A549 (cell line): ENCODE data around the gene GRK4. TPM values are rescaled to one million over a fixed set of nuclear protein-coding genes. Genes with fewer than 3 reads are reported as not detected.

Experiments
- ATAC-seq, 2 experiments: fragments of 200-7000 bp in 1 of 2; fragments of >200 bp in 1 of 2; cut with Nextera tagmentation in 1 of 2; cut with Tn5 transposase in 1 of 2; 3 replicates each; pipeline versions ENCODE4 v1.8.0 to v1.9.1; 2018 to 2020; ENCODE audit warnings: mild to moderate bottlenecking in 1 of 2, moderate library complexity in 1 of 2
- CTCF ChIA-PET: fragments of 300-600 bp; sonication (Branson Sonifier 250); formaldehyde crosslinking; extraction: SDS; loops from one replicate; lab custom pipeline; 2021; ENCODE audit warnings: antibody characterized with exemption, inconsistent platforms; lab: Yijun Ruan, JAX
- POLR2A ChIA-PET: fragments of 350-600 bp; formaldehyde crosslinking; extraction: SDS; loops from one replicate; lab custom pipeline; 2021; ENCODE audit warnings: antibody characterized with exemption, inconsistent platforms; lab: Yijun Ruan, JAX
- DNase-seq, 2 experiments: peaks; one replicate each; pipeline versions ENCODE4 v3.0.0 to v3.0.0-alpha.2; 2011 to 2016; ENCODE audit warnings: low read depth in 1 of 2, low spot score in 1 of 2
- FAIRE-seq: peaks from 2 replicates; lab custom pipeline; 2011; peaks lifted over from hg19 to GRCh38; lab: Jason Lieb, UNC
- H3K27ac ChIP-seq, 2 experiments: fragments of >200 bp; sonication (Bioruptor Twin); formaldehyde crosslinking; 3 replicates each; pipeline ENCODE4 v1.5.1; 2016 to 2017
- H3K4me1 ChIP-seq: fragments of >200 bp; sonication (Bioruptor Twin); formaldehyde crosslinking; 3 replicates; pipeline ENCODE4 v1.6.1; 2016
- H3K4me2 ChIP-seq: fragments of >200 bp; sonication (Bioruptor Twin); formaldehyde crosslinking; 3 replicates; pipeline ENCODE4 v1.6.1; 2016
- H3K4me3 ChIP-seq: fragments of >200 bp; sonication (Bioruptor Twin); formaldehyde crosslinking; 3 replicates; pipeline ENCODE4 v1.5.1; 2016
- H3K9me3 ChIP-seq: fragments of >200 bp; sonication (Bioruptor Twin); formaldehyde crosslinking; 3 replicates; pipeline ENCODE4 v1.6.1; 2016
- ATOH8 ChIP-seq: fragments of 250-450 bp; sonication (Bioruptor Pico); IDR thresholded peaks from 2 replicates; pipeline ENCODE4 v1.5.0; 2020; ENCODE audit warnings: low read depth, mild to moderate bottlenecking, moderate library complexity
- CBX8 ChIP-seq: fragments of 200-600 bp; sonication (generic); IDR thresholded peaks from 2 replicates; pipeline ENCODE4 v1.6.1; 2016
- CEBPB ChIP-seq, 2 experiments: fragments of >200 bp in 1 of 2; sonication (Bioruptor Twin) in 1 of 2; formaldehyde crosslinking in 1 of 2; IDR thresholded peaks; 2 replicates each; pipeline ENCODE4 v1.6.1; 2012 to 2016
- CHD2 ChIP-seq: fragments of 150-350 bp; IDR thresholded peaks from 2 replicates; pipeline ENCODE4 v1.6.1; 2014; ENCODE audit warnings: low read length; ENCODE audit not compliant: partially characterized antibody
- EHMT2 ChIP-seq: fragments of 200-600 bp; sonication (generic); IDR thresholded peaks from 2 replicates; pipeline ENCODE4 v1.6.1; 2016; ENCODE audit warnings: antibody characterized with exemption, low read depth, mild to moderate bottlenecking, moderate library complexity
- EP300 ChIP-seq, 2 experiments: fragments of >200 bp; sonication (Bioruptor Twin); formaldehyde crosslinking; IDR thresholded peaks; 2 replicates in 1 of 2; 3 replicates in 1 of 2; pipeline ENCODE4 v1.6.1; 2016 to 2017
- ESRRA ChIP-seq: fragments of 150-350 bp; IDR thresholded peaks from 2 replicates; pipeline ENCODE4 v1.6.1; 2014; ENCODE audit warnings: mild to moderate bottlenecking, low read length, borderline replicate concordance
- FOSB ChIP-seq: fragments of 250-450 bp; sonication (Bioruptor Pico); IDR thresholded peaks from 2 replicates; pipeline ENCODE4 v1.5.0; 2020; ENCODE audit warnings: mild to moderate bottlenecking, moderate library complexity
- HEYL ChIP-seq: fragments of 250-450 bp; sonication (Bioruptor Pico); IDR thresholded peaks from 2 replicates; pipeline ENCODE4 v1.8.0; 2021; ENCODE audit warnings: mild to moderate bottlenecking, moderate library complexity
- HOXB13 ChIP-seq: fragments of 250-450 bp; sonication (Bioruptor Pico); IDR thresholded peaks from 2 replicates; pipeline ENCODE4 v1.5.0; 2020; ENCODE audit warnings: low read depth, mild to moderate bottlenecking, moderate library complexity
- HOXB5 ChIP-seq: fragments of 250-450 bp; sonication (Bioruptor Pico); IDR thresholded peaks from 2 replicates; pipeline ENCODE4 v1.5.0; 2020; ENCODE audit warnings: mild to moderate bottlenecking, moderate library complexity
- JUN ChIP-seq, 2 experiments: fragments of >200 bp; sonication (Bioruptor Twin); formaldehyde crosslinking; IDR thresholded peaks; 2 replicates in 1 of 2; 3 replicates in 1 of 2; pipeline ENCODE4 v1.6.1; 2016 to 2017
- KDM1A ChIP-seq: fragments of 200-600 bp; sonication (generic); IDR thresholded peaks from 2 replicates; pipeline ENCODE4 v1.6.1; 2016; ENCODE audit warnings: low read depth, mild to moderate bottlenecking
- KDM5A ChIP-seq: fragments of 200-600 bp; sonication (generic); IDR thresholded peaks from 2 replicates; pipeline ENCODE4 v1.6.1; 2016; ENCODE audit warnings: antibody characterized with exemption, mild to moderate bottlenecking
- MAFK ChIP-seq: fragments of 450-650 bp; IDR thresholded peaks from 2 replicates; pipeline ENCODE4 v1.6.1; 2014; ENCODE audit not compliant: partially characterized antibody
- MAZ ChIP-seq: fragments of 150-350 bp; IDR thresholded peaks from 2 replicates; pipeline ENCODE4 v1.6.1; 2014; ENCODE audit warnings: antibody characterized with exemption, low read depth, low read length, borderline replicate concordance
- MYC ChIP-seq: IDR thresholded peaks from 2 replicates; pipeline ENCODE4 v1.6.1; 2012; ENCODE audit warnings: mild to moderate bottlenecking, inconsistent platforms, low read length, improper control_type of control experiment, borderline replicate concordance
- NR3C1 ChIP-seq: fragments of >200 bp; sonication (Bioruptor Twin); formaldehyde crosslinking; IDR thresholded peaks from 3 replicates; pipeline ENCODE4 v1.6.1; 2017
- POLR2A ChIP-seq: IDR thresholded peaks from 2 replicates; pipeline ENCODE4 v1.6.1; 2012; ENCODE audit warnings: mild to moderate bottlenecking, low read length
- RARB ChIP-seq: fragments of 250-450 bp; sonication (Bioruptor Pico); IDR thresholded peaks from 2 replicates; pipeline ENCODE4 v1.8.0; 2021; ENCODE audit warnings: mild to moderate bottlenecking, moderate library complexity
- RCOR1 ChIP-seq: fragments of 150-350 bp; IDR thresholded peaks from 2 replicates; pipeline ENCODE4 v1.6.1; 2014; ENCODE audit warnings: antibody characterized with exemption, low read length, low read depth
- RNF2 ChIP-seq: fragments of 200-600 bp; sonication (generic); IDR thresholded peaks from 2 replicates; pipeline ENCODE4 v1.6.1; 2016; ENCODE audit warnings: low read depth, mild to moderate bottlenecking, antibody characterized with exemption, moderate library complexity, borderline replicate concordance
- SREBF2 ChIP-seq: fragments of 450-650 bp; IDR thresholded peaks from 2 replicates; pipeline ENCODE4 v1.6.1; 2014; ENCODE audit warnings: mild to moderate bottlenecking, moderate library complexity
- ZFP36 ChIP-seq: fragments of 450-650 bp; IDR thresholded peaks from 2 replicates; pipeline ENCODE4 v1.6.1; 2014; ENCODE audit warnings: borderline replicate concordance; ENCODE audit not compliant: partially characterized antibody
- ZNF302 ChIP-seq: fragments of 250-450 bp; sonication (Bioruptor Pico); IDR thresholded peaks from 2 replicates; pipeline ENCODE4 v1.9.0; 2021; ENCODE audit warnings: inconsistent platforms, mild to moderate bottlenecking, moderate library complexity
- WGBS: methylation state at CpG from one replicate; pipeline ENCODE4 v1.1.6; 2017; ENCODE audit errors: missing lambda C conversion rate; 5-methylcytosine and 5-hydroxymethylcytosine counted together
- polyA plus RNA-seq, 4 experiments: library from polyadenylated mRNA; depleted of rRNA in 3 of 4; stranded (reverse); fragments of >200 nt; fragmentation: RNase III in 1 of 4; extraction: RNeasy Plus Mini Kit Qiagen cat#74134 plus additional on column Dnase treatment in 1 of 4; gene quantifications; 2 replicates in 3 of 4; 3 replicates in 1 of 4; pipeline ENCODE4 v1.2.3, GENCODE V29; 2011 to 2017
- TF ChIP-seq, protein P1 (sequence below): fragments of >200 bp; sonication (Bioruptor Twin); formaldehyde crosslinking; IDR thresholded peaks from 3 replicates; pipeline ENCODE4 v1.5.1; 2016
- TF ChIP-seq, protein P2 (sequence below): fragments of >200 bp; sonication (Bioruptor Twin); formaldehyde crosslinking; IDR thresholded peaks from 3 replicates; pipeline ENCODE4 v1.6.1; 2016
- TF ChIP-seq, protein P3 (sequence below): IDR thresholded peaks from 2 replicates; pipeline ENCODE4 v1.6.1; 2012

GRK4 gene
- polyA plus RNA-seq, 2 of the 4 experiments (the other 2 are of a cell fraction) = 0.76 to 0.96 TPM

GRCh38 chr4:3054169-3054759 lies 90.9 kb downstream of the GRK4 start:
- H3K9me3 ChIP-seq = no peaks in the 10 kb centered on the region; the same call in 1 of the 3 replicates
- DNase-seq (no peak), ATAC-seq (no peak), FAIRE-seq (no peak)
- TF ChIP-seq MAFK = no peak
- TF ChIP-seq, protein P1, sequence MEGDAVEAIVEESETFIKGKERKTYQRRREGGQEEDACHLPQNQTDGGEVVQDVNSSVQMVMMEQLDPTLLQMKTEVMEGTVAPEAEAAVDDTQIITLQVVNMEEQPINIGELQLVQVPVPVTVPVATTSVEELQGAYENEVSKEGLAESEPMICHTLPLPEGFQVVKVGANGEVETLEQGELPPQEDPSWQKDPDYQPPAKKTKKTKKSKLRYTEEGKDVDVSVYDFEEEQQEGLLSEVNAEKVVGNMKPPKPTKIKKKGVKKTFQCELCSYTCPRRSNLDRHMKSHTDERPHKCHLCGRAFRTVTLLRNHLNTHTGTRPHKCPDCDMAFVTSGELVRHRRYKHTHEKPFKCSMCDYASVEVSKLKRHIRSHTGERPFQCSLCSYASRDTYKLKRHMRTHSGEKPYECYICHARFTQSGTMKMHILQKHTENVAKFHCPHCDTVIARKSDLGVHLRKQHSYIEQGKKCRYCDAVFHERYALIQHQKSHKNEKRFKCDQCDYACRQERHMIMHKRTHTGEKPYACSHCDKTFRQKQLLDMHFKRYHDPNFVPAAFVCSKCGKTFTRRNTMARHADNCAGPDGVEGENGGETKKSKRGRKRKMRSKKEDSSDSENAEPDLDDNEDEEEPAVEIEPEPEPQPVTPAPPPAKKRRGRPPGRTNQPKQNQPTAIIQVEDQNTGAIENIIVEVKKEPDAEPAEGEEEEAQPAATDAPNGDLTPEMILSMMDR = no peak
- TF ChIP-seq ESRRA = no peak
- TF ChIP-seq, protein P2, sequence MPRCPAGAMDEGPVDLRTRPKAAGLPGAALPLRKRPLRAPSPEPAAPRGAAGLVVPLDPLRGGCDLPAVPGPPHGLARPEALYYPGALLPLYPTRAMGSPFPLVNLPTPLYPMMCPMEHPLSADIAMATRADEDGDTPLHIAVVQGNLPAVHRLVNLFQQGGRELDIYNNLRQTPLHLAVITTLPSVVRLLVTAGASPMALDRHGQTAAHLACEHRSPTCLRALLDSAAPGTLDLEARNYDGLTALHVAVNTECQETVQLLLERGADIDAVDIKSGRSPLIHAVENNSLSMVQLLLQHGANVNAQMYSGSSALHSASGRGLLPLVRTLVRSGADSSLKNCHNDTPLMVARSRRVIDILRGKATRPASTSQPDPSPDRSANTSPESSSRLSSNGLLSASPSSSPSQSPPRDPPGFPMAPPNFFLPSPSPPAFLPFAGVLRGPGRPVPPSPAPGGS = no peak
- TF ChIP-seq, protein P3, sequence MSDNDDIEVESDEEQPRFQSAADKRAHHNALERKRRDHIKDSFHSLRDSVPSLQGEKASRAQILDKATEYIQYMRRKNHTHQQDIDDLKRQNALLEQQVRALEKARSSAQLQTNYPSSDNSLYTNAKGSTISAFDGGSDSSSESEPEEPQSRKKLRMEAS = no peak
- peak; percentile 85 for TF ChIP-seq ZFP36
- TF ChIP-seq CEBPB (IDR thresholded peaks at IDR 0.05) = no peak
- TF ChIP-seq FOSB (CRISPR knock-in tag) = no peak
- TF ChIP-seq EHMT2 = no peak
- POLR2A ChIA-PET = no interaction called here
- CTCF ChIA-PET = interaction anchor here (0.6 to 1.6 kb wide), 3 partner anchors 30 to 61 kb away, joined by 3 to 6 read pairs (median 3); no protein-coding TSS in a partner anchor
- H3K4me3 ChIP-seq = no peak overlapping the region
- 24% methylated on average over 2 of the region's 2 CpGs for WGBS
- H3K4me2 ChIP-seq = no peak overlapping the region
- H3K27ac ChIP-seq = no peak overlapping the region
- H3K4me1 ChIP-seq = no peaks in the 10 kb centered on the region

DNA sequence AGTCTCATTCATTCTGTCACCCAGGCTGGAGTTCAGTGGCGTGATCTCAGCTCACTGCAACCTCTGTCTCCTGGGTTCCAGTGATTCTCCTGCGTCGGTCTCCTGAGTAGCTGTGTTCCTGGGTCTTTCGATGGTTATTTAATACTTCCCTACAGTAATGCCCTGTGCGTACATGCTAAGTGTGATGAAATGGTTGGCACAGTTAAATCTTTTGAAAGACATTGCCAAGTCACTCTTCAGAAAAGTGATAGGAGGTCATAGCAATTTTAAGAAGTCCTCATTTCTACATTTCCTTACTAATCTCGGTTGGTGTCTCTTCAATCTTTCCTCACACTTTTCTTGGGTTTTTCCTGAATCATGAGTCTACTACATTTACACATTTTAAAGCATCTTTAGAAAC lies 96.6 kb downstream of the GRK4 start:
- Histone ChIP-seq H3K27ac (no peak overlapping the region), H3K4me3 (no peak overlapping the region), H3K4me1 (no peaks in the 10 kb centered on the region), H3K9me3 (no peaks in the 10 kb centered on the region; the same call in 2 of the 3 replicates), H3K4me2 (no peak overlapping the region)
- WGBS = 73% methylated on average over 6 of the region's 6 CpGs
- POLR2A ChIA-PET = no interaction called here
- ATAC-seq (no peak), DNase-seq (no peak), FAIRE-seq (no peak)
- CTCF ChIA-PET = interaction anchor here (0.6 to 0.7 kb wide), 2 partner anchors 18 to 23 kb away, joined by 3 to 4 read pairs; no protein-coding TSS in a partner anchor
- TF ChIP-seq POLR2A (no peak), HOXB5 (CRISPR knock-in tag) (no peak), KDM1A (no peak), SREBF2 (no peak), CHD2 (no peak), HEYL (CRISPR knock-in tag) (no peak), MYC (no peak), NR3C1 (no peak), MAZ (no peak), EP300 (IDR thresholded peaks at IDR 0.05) (no peak), JUN (IDR thresholded peaks at IDR 0.05) (no peak), KDM5A (no peak)

DNA sequence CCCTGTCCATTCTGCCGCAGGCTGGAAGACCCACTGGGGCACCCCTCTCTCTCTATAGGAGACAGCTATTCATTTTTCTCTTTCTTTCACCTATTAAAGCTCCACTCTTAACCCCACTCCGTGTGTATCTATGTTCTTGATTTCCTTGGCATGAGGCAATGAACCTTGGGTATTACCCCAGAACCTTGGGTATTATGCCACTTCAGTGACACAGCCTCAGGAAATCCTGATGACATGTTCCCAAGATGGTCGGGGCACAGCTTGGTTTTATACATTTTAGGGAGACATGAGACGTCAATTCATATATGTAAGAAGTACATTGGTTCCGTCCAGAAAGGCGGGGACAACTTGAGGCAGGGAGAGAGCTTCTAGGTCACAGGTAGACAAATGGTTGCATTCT lies 97.6 kb downstream of the GRK4 start:
- WGBS = 66% methylated on average over 6 of the region's 6 CpGs
- H3K4me1 ChIP-seq = no peaks in the 10 kb centered on the region
- H3K4me3 ChIP-seq = no peak overlapping the region
- no peak overlapping the region for H3K27ac ChIP-seq
- no peak overlapping the region for H3K4me2 ChIP-seq
- no peaks in the 10 kb centered on the region; the same call in 2 of the 3 replicates for H3K9me3 ChIP-seq
- ChIA-PET CTCF (no interaction called here), POLR2A (no interaction called here)
- FAIRE-seq = no peak
- no peak for ATAC-seq
- no peak for DNase-seq
- TF ChIP-seq, protein P1 = no peak
- TF ChIP-seq ATOH8 (CRISPR knock-in tag) (no peak), RNF2 (no peak), CBX8 (no peak), HOXB13 (no peak), ZNF302 (CRISPR knock-in tag) (no peak), KDM1A (no peak), NR3C1 (no peak), RARB (CRISPR knock-in tag) (no peak), JUN (IDR thresholded peaks at IDR 0.05) (no peak), RCOR1 (no peak)
- TF ChIP-seq, protein P2 = no peak
